ENCODE measurements around the gene LYST. TPM values are rescaled to one million over a fixed set of nuclear protein-coding genes. Genes with fewer than 3 reads are reported as not detected.

LYST gene
- total and polyA plus RNA-seq, 7 donors = 2.4 to 8.6 (median 5.6) TPM

GRCh38 chr1:235873571-235873970, 6.9 kb upstream of the LYST start:
- DNase-seq = no peak
- H3K4me1 ChIP-seq = no peaks in the 10 kb centered on the region
- H3K9me3 ChIP-seq = no peaks in the 10 kb centered on the region
- no peaks in the 10 kb centered on the region for H3K36me3 ChIP-seq (ENCODE audit: insufficient read depth in 1 of 2, low read depth in 1 of 2)
- H3K27me3 ChIP-seq (ENCODE audit: insufficient read depth in 3 of 3, low read length in 2 of 3) = peaks cover 0 to 4% (median 1%) of the 10 kb centered on the region in 3 donors
- no peak for ATAC-seq
- no peak overlapping the region for H3K27ac ChIP-seq
- WGBS, 3 donors = 73 to 84% (median 79%) methylated on average over 2 of the region's 2 CpGs
- H3K4me3 ChIP-seq = no peak overlapping the region
- intact Hi-C loops (cut with DNase I) = no loop called here
- TF ChIP-seq, protein P1, sequence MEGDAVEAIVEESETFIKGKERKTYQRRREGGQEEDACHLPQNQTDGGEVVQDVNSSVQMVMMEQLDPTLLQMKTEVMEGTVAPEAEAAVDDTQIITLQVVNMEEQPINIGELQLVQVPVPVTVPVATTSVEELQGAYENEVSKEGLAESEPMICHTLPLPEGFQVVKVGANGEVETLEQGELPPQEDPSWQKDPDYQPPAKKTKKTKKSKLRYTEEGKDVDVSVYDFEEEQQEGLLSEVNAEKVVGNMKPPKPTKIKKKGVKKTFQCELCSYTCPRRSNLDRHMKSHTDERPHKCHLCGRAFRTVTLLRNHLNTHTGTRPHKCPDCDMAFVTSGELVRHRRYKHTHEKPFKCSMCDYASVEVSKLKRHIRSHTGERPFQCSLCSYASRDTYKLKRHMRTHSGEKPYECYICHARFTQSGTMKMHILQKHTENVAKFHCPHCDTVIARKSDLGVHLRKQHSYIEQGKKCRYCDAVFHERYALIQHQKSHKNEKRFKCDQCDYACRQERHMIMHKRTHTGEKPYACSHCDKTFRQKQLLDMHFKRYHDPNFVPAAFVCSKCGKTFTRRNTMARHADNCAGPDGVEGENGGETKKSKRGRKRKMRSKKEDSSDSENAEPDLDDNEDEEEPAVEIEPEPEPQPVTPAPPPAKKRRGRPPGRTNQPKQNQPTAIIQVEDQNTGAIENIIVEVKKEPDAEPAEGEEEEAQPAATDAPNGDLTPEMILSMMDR (IDR thresholded peaks at IDR 0.05) = no peak

- Histone ChIP-seq H3K4me1 (no peaks in the 10 kb centered on the region), H3K27ac (no peak overlapping the region), H3K9me3 (no peaks in the 10 kb centered on the region), H3K4me3 (no peak overlapping the region), H3K36me3 (ENCODE audit: insufficient read depth in 1 of 2, low read depth in 1 of 2) (no peaks in the 10 kb centered on the region), H3K27me3 (ENCODE audit: insufficient read depth in 3 of 3, low read length in 2 of 3) (peaks cover 0 to 4% (median 1%) of the 10 kb centered on the region in 3 donors)
- intact Hi-C loops (cut with DNase I) = no loop called here
- TF ChIP-seq, protein P1 (IDR thresholded peaks at IDR 0.05) = no peak
- ATAC-seq (no peak), DNase-seq (no peak)
- WGBS, 3 donors = 30 to 52% (median 32%) methylated on average over 1 of the region's 1 CpG
Observed at GRCh38 chr1:235873045-235873444, 6.3 kb upstream of the LYST start.

- DNase-seq (no peak), ATAC-seq (no peak)
- H3K4me3 ChIP-seq = no peak overlapping the region
- intact Hi-C loops (cut with DNase I) = no loop called here
- peaks cover 0 to 4% (median 1%) of the 10 kb centered on the region in 3 donors for H3K27me3 ChIP-seq (ENCODE audit: insufficient read depth in 3 of 3, low read length in 2 of 3)
- H3K4me1 ChIP-seq = peaks cover 4% of the 10 kb centered on the region
- H3K27ac ChIP-seq = no peak overlapping the region
- no peaks in the 10 kb centered on the region for H3K36me3 ChIP-seq (ENCODE audit: insufficient read depth in 1 of 2, low read depth in 1 of 2)
- 75 to 85% (median 85%) methylated on average over 5 to 6 of the region's 6 CpGs for WGBS, 3 donors
- no peaks in the 10 kb centered on the region for H3K9me3 ChIP-seq
- TF ChIP-seq, protein P1 (IDR thresholded peaks at IDR 0.05) = no peak
Observed at GRCh38 chr1:235872270-235872669, 5.6 kb upstream of the LYST start.

DNA sequence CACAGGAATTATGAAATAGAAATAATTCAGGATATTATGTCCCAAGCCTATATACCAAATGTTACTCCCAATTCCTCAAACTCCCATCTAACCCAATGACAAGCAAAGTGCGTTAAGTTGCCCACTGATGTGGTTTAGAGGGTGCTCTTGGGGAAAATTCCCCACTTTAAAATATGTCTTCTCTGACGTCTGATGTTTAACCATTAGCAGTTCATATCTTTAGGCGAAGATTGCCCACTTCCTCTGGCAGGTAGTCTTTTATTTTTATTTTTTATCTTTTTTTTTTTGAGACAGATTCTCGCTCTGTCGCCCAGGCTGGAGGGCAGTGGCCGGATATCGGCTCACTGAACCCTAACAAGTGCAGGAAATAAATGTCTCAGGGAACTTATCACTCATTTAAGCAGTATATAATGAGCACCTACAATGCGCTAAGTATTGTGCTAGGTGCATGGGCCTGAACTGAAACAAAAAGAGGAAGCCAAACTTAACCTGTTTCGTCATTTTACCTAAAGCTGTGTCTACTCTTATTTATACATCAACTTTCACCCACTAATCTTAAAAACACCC, 1.3 kb upstream of the LYST start:
- TF ChIP-seq, protein P1 (IDR thresholded peaks at IDR 0.05) = no peak
- Histone ChIP-seq H3K36me3 (ENCODE audit: insufficient read depth in 1 of 2, low read depth in 1 of 2) (no peaks in the 10 kb centered on the region), H3K4me1 (peaks cover 17% of the 10 kb centered on the region), H3K9me3 (no peaks in the 10 kb centered on the region), H3K4me3 (peak overlapping the region; percentile 97), H3K27me3 (ENCODE audit: insufficient read depth in 3 of 3, low read length in 2 of 3) (no peaks in the 10 kb centered on the region), H3K27ac (peak overlapping the region; percentile 93)
- DNase-seq = no peak
- ATAC-seq = no peak
- intact Hi-C loops (cut with DNase I) = loop anchor here (5.0 to 10.0 kb wide), 2 partner anchors 107 to 361 kb away; no protein-coding TSS in a partner anchor
- WGBS, 3 donors = 70 to 79% (median 72%) methylated on average over 9 of the region's 9 CpGs
